GM19328 (cell line): ENCODE results near the gene RNF113B.

Experiments used
- ATAC-seq: cut with Tn5 transposase; IDR thresholded peaks from one replicate; pipeline ENCODE4 v1.9.1; 2021; ENCODE audit warnings: mild to moderate bottlenecking, moderate library complexity; ENCODE audit not compliant: unreplicated experiment

RNF113B gene

GRCh38 chr13:98206946-98207345 is 29.9 kb upstream of the RNF113B start:
- no peak for ATAC-seq

DNA sequence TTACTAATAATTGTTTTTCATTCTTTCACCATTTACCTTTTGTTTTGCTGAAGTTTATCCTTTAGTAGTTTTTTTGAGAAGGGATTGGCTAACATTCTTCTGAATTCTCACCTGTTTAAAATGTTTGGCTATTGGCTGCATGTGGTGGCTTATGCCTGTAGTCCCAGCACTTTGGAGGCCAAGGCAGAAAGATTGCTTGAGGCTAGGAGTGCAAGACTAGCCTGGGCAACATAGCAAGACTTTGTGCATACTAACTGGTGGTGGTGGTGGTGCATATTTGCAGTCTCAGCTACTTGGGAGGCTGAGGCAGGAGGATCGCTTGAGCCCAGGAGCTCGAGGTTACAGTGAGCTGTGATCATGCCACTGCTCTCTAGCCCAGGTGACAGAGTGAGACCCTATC is 27.5 kb upstream of the RNF113B start:
- ATAC-seq = no peak

- no peak for ATAC-seq
Observed at GRCh38 chr13:98203646-98204326, 26.7 kb upstream of the RNF113B start.

DNA sequence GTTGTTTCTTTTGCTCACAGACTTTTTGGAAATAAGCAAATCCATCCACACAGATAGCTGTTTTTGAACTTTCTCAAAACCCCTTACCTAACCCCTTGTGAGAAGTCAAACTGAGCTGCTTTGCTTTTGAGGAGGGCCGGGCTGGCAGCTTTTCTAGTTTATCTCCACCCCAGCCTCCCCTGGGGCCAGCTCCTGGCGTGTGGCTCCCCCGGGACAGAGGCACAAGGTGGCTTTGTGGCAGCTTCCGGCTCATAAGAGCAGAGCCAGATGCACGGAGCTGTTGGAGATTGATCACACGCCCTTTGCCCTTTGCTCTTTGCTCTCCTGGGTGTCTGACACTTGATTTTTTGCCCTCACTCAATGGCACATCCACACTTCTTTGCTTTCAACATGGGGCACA is 24.9 kb upstream of the RNF113B start:
- ATAC-seq = no peak

DNA sequence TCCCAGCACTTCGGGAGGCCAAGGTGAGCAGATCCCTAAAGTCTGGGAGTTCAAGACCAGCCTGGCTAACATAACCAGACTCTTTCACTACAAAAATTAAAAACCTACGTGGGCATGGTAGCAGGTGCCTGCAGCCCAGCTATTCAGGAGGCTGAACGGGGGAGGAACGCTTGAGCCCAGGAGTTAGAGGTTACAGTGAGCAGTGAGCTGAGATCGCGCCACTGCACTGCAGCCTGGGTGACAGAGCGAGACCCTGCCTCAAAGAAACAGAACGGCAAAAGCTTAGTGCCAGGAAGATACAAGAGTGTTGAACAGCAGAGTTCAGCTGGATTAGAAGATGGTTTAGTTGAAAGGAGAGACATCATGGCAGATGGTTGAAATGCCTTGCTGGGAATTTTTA is 24.1 kb upstream of the RNF113B start:
- ATAC-seq = no peak

DNA sequence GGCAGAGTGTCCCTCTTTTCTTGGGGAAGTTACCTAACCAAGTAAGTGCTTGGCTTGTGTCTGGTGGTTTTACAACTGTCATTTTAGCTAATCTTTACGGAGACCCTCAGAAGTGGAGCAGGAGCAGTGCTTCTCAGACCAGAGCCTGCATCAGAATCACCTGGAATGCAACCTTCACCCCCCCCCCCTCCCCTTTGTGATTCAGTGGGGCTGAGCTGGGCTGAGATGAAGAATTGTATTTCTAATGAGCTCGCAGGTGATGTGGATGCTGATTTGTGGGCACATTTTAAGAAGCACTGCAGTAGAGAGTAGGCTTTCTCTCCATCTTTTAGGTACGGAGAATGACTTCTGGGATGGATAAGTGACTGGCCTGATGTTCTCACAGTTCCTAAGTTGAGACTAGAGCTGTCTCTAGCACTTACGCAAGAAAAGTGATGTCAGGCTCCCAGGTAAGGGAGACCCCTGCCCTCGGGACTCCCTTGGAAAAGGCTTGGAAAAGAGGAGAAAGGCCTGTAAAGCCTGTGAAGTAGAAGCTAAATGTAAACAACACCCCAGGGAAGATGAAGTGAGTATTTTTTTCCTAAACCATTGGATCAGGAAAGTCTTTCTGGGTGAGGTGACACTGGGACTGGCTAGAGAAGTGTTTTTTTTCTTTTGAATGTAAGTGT is 23.3 kb upstream of the RNF113B start:
- no peak for ATAC-seq

GRCh38 chr13:98199480-98199879 is 22.4 kb upstream of the RNF113B start:
- ATAC-seq = no peak

DNA sequence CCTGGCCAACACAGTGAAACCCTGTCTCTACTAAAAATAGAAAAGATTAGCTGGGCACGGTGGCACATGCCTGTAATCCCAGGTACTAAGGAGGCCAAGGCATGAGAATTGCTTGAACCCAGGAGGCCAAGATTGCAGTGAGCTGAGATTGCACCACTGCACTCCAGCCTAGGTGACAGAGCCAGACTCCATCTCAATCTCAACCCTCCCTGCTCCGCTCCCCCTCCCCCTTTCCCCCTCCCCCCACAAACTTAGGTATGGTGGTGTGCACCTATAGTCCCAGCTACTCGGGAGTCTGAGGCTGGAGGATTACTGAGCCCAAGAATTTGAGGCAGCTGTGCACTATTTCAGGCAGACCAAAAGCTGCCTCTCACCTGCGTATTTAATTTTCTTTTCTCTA is 21.6 kb upstream of the RNF113B start:
- no peak for ATAC-seq

- no peak for ATAC-seq
Observed at GRCh38 chr13:98195054-98195791, 18.2 kb upstream of the RNF113B start.

DNA sequence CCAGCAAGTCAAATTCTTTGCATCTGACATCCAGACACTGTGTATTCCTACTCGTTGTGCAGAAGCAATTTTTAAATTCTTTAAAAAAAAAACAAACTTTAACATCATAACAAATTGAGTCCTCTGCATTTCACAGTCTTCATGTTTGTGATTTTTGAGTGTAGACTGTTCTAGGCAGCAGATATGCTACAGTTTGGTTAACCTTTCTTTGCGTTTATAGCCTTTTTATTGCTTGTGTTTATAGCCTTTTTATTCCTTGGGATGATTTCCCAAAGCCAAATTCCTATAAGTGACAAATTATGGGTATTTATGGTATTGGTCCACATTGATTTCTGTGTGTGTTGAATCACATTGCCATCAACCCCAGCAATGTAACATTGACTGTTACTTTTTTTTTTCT is 14.9 kb upstream of the RNF113B start:
- no peak for ATAC-seq

DNA sequence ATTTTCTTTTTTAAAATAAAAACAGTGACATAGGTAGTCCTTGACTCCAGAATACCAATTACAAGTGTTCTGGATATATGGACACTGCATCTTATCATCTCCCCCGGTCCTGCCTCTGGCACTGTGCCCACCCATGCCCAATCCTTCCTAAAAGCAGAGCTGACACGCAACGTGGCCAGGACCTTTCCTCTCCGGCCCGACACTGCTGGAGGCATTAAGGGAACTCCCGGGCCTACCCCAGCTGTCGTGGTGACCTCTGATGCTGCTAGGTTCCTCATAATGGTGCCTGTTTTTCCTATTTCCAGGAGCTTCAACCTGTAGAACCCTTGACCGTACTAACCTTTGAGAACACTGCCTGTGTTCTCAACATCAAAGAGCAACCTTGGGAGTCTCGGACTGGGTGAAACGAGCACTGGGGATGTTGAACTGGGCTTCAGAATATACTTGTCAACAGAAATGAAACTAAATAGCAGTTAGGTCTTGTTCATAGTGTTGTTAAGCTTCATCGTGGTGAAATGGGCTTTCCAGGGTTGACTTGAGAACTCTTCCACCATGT is 13.9 kb upstream of the RNF113B start:
- no peak for ATAC-seq

GRCh38 chr13:98189841-98190505 is 12.9 kb upstream of the RNF113B start:
- no peak for ATAC-seq

- no peak for ATAC-seq
Observed at GRCh38 chr13:98188544-98189166, 11.6 kb upstream of the RNF113B start.

GRCh38 chr13:98187965-98188261 is 10.8 kb upstream of the RNF113B start:
- no peak for ATAC-seq

DNA sequence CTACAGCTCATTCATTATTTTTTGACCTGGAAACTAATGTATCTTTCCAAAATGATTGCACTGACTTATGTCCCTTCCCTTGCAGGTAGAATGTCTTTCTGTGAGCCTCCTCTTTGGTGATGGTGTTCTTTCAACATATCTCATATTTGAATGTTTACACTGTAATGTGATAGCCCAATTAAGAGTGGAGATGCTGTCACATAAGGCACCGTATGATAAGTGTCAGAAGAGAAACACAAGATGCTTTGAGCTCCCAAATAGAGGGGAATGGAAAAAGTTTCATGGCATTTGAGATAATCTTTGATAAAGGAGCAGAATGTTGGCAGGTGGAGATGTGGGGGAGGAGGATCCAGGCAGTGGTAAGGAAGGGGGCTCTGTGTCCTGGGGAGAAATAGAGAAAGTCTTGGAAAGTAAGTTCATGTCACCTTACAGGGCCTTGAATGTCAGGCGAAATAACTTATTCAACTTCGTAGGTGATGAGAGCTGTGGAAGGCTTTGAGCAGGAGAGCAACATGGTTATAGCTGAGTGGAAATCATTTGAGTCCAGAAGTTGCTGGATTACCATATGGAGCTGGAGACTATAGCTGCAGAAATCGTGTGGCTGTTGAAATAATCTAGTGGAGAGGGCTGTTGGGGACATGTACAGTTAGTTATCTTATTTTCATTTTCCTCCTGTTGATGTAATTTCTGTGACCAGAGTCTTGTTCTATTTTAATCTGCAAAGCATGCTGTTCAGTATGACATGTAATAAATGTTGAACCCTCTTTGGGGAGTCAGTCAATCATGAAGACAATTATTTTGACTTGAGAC is 10.3 kb upstream of the RNF113B start:
- no peak for ATAC-seq

- ATAC-seq = no peak
Observed at GRCh38 chr13:98184792-98185191, 7.7 kb upstream of the RNF113B start.

- ATAC-seq = no peak
Observed at GRCh38 chr13:98182589-98182988, 5.5 kb upstream of the RNF113B start.

DNA sequence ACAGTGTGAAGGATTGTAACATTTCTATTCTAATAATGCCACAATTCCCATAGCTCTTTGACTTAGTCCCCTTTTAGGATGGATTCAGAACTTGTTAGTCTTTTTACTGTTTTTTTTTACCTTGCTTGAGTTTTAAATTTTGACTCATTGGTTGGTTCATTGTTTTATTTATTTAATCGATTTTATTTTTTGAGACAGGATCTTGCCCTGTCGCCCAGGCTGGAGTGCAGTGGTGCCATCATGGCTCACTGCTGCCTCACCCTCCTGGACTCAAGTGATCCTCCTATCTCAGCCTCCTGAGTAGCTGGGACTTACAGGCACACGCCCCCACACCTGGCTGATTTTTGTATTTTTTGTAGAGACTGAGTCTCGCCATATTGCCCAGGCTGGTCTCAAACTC is 5.1 kb upstream of the RNF113B start:
- no peak for ATAC-seq

DNA sequence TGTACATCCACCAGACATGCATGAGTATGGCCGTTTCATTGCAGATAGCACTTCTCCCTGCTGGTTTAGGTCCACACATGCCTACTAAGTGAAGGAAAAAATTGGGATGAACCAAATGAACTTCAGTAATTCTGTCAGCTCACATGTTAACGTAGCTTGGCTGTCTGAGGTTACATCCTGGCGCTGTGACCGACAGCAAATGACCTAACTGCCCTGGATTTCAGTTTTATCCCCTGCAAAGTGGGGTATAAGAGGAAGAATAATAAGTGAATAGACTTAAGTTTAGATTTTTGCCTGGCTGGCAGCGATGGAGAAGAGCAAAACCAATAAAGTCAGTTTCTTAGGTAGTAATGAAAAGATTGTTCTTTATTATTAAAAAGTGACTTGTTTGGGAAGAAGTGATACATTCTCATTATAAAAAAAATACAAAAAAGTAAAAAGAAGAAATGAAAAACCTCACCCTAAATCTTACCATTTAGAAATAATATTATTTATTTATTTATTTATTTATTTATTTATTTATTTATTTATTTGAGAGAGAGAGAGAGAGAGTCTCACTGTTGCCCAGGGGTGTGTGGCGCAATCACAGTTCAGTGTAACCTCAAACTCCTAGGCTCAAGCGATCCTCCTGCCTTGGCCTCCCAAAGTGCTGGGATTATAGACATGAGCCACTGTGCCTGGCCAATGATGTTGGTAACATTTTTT is 4.2 kb upstream of the RNF113B start:
- no peak for ATAC-seq

DNA sequence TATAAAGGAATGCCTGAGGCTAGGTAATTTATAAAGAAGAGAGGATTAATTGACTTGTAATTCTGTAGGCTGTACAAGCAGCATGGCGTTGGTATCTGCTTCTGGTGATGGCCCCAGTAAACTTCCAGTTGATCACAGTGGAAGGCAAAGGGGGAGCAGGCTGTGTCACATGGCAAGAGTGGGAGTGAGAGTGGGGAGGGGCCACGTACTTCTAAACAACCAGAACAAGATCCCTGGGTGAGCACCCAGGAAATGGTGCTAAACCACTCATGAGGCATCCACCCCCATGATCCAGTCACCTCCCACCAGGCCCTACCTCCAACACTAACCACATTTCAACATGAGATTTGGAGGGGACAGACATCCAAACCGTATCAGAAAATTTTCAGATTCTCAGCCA is 3.0 kb upstream of the RNF113B start:
- ATAC-seq = no peak
